Fibroblast of gingiva (primary cell): ENCODE data around the gene MICAL3.
A peak's percentile ranks its signal among the peaks of the same experiment; 100 is the strongest.

Source experiments
- DNase-seq: peaks from one replicate; pipeline ENCODE4 v3.0.0-alpha.2; 2011; ENCODE audit warnings: low read depth

Gene MICAL3

GRCh38 chr22:17928391-17928790 lies 96.0 kb downstream of the MICAL3 start:
- DNase-seq = no peak

GRCh38 chr22:17927062-17927461 lies 97.3 kb downstream of the MICAL3 start:
- DNase-seq = no peak

DNA sequence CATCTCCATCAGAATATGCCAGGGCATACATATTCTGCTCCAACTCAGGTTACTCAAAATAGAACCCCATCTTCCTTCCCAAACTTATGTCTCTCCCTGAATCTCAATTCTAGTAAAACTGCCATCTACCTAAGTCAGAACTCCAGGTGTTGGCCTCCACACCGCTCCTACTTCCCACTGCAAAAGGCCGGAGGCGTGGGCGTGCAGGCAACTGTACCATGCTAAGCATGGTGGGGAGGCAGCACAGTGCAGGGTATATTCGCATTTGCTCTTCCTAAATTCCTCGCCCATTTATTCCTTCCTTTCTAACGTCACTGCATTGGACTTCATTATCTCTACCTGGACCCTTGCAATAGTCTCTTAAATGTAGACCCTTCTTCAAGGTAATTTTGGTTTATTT lies 97.8 kb downstream of the MICAL3 start:
- DNase-seq = no peak

GRCh38 chr22:17925431-17925841 lies 98.9 kb downstream of the MICAL3 start:
- peak; percentile 87 for DNase-seq

DNA sequence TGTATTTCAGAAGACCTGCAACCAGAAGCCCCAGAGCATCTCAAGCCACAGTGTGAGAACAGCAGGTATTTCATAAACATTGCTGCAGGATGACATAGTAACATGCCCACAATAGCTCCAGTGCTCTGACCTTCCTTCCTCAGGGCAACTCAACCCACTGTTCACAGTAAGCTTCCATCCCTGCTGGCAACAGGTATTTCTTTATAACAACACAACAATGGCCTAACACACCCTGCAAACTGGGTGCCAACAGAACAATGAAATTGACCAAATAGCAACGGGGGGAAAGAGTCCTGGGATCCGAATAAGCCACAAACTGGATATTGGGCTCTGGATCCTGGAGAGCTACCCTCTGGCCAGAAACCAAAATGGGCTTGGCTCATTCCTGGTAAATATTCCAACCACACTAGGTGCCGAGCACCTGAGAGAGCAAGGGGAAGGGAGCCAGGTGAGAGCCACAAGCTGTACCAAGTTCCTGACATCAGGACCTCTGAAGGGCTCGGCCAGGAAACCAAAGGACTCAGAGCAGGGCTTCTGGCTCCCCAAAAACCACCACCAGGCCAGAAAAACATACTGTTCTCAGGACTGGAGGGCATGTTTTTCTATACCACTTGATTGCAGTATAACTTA lies 99.5 kb downstream of the MICAL3 start:
- no peak for DNase-seq

DNA sequence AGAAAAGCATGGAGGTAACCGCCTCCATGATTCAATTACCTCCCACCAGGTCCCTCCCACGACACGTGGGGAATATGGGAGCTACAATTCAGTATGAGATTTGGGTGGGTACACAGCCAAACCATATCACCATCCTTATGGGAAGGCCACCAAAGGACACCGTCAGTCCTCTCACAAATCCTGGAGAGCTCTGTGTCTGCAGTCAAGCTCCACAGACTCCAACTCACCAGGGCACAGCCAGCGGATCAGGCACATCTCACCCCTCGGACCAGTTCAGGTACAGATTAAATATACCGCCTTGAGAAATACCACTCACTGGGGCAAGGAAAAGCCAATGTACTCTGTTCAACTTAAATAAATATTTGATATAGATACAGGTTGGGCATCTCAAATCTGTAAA lies 100.3 kb downstream of the MICAL3 start:
- no peak for DNase-seq

GRCh38 chr22:17922925-17923903 lies 101.1 kb downstream of the MICAL3 start:
- DNase-seq = peak; percentile 85

- DNase-seq = no peak
Measured at GRCh38 chr22:17921871-17922821, 102.2 kb downstream of the MICAL3 start.

DNA sequence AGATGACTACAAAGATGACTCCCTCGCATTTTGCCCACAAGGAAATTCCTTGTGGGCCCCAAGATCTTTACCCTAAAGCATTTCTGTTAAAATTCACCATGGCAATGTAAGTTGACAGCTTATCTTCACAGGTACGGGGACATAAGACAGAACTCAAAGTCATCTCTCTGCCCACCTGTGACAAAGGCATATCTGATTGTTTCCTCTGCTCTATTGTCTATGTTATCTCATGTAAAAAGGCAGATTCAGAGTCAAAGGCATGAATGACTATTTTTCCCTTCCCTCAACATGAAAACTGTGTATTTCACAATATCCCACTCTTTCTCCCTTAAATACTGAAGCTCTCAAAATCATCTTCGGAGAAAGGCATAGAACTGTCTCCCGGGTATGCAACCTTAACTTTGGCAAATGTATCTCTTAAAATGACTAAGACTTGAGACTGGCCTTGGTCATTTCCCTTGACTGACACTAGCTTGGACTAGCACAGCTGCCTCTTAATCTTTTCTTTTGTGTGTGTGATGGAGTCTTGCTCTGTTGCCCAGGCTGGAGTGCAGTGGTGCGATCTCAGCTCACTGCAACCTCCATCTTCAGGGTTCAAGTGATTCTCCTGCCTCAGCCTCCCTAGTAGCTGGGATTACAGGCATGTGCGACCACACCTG lies 103.2 kb downstream of the MICAL3 start:
- no peak for DNase-seq

DNA sequence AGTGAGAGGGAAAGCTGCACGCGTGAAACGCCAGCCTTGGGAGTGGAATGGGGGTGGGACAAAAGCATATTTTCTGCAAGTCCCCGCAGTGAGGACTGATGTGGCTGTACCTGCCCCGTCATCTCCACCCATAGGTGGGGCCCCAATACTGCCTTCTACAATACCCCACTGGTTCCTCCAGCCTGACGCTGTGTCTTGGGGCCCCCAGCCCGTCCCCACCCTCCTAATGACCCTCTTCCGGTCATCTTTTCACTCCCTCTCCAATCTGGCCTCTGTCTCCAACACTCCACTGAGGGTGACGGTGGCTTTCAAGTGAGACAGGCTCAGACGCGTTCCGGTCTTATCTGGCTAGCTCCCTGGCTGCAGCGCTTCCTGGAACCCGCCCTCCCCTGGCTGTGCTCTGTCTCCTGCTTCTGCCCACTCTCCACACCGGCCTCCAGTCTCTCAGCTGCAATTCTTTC lies 104.2 kb downstream of the MICAL3 start:
- DNase-seq = no peak

DNA sequence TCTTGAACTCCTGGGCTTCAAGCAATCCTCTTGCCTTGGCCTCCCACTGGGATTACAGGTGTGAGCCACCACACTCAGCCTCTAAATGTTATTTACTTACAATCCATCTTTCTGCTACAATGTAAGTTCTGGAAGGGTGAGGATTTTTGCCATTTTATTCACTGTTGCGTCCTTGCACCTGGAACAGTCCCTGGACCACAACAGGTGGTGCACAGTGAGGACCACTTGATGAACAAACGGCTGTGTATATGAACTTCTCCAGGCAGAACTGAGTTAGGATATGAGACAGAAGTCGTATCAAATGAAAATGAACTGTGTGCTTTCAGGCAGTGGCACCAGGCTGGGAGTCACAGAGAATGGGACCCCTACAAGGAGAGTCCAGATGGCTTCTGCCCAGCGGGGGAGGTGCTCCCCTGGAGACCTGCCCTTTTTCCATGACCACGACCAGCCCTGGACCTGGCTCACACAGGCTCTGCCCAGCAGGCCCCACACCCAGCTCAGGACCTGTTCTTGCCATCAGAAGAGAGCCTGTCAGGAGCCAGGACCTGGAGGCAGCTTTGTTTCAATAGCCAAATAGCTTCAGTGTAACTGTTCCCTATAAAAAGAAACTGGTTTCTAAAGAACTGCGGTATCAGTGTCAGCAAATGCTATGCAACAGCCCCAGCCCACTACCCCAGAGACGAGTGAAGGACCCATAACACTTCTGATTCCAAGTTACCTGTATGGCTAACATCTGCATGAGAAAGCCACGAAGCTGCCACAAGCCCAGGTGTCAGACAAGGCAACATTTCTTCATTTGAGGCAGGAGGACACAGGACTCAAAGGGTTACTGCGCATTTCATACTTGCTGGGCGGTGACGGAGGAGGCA lies 104.9 kb downstream of the MICAL3 start:
- no peak for DNase-seq

- DNase-seq = no peak
Measured at GRCh38 chr22:17918840-17919239, 105.5 kb downstream of the MICAL3 start.

- no peak for DNase-seq
Measured at GRCh38 chr22:17917490-17917983, 106.8 kb downstream of the MICAL3 start.

GRCh38 chr22:17916226-17916889 lies 108.0 kb downstream of the MICAL3 start:
- DNase-seq = no peak

GRCh38 chr22:17915676-17916075 lies 108.7 kb downstream of the MICAL3 start:
- no peak for DNase-seq

GRCh38 chr22:17915188-17915587 lies 109.2 kb downstream of the MICAL3 start:
- DNase-seq = no peak

GRCh38 chr22:17914474-17914873 lies 109.9 kb downstream of the MICAL3 start:
- DNase-seq = no peak

- no peak for DNase-seq
Measured at GRCh38 chr22:17913801-17914347, 110.5 kb downstream of the MICAL3 start.

DNA sequence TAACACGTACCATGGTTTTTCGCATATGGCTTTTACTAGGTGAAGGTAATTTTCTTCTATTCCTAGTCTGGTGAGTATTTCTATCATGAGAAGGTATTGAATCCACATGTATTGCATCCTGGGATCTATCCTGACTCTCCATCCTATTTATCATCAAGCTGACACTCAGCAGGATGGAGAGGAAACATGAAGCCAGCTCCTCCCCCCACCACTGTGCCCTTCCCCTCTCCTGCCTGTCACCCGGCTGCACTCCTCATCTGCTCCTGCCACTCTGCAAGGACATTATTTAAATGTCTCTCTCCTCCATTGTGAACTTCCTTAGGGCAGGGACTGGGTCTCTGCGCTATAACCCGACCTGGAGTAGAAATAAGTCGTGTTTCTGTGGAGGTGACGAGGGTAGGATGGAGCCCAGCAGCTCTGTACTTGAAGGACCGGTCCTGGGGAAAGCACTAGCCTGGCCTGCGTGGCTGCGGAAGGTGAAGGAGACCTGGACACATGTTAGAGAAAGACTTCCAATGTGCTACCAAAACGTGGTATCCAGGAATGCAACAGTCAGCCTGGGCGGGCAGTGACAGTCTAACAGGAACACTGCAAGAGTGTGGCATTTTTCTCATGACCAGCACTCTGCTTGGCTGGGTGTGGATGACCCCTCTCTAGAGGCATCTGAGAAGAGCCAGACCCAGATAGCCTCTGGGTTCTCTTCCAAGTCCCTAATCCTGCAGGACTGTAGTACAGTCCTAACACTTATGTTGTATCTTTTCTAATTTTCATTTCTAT lies 111.2 kb downstream of the MICAL3 start:
- DNase-seq = no peak
